AG04449 (cell line): Measurements from ENCODE around the gene OR1N2.

Experiments
- CTCF ChIA-PET: fragments of 350-600 bp; formaldehyde crosslinking; extraction: SDS; loops from one replicate; lab custom pipeline; 2021; ENCODE audit warnings: antibody characterized with exemption; lab: Yijun Ruan, JAX
- POLR2A ChIA-PET: fragments of 400-600, 350-600 bp; formaldehyde crosslinking; extraction: SDS; loops from one replicate; lab custom pipeline; 2020; ENCODE audit warnings: antibody characterized with exemption, inconsistent platforms; lab: Yijun Ruan, JAX
- DNase-seq: peaks from one replicate; pipeline ENCODE4 v3.0.0-alpha.2; 2010; ENCODE audit warnings: low read depth, low spot score
- H3K4me3 ChIP-seq: 2 replicates; pipeline ENCODE4 v1.5.1; 2011; ENCODE audit warnings: low read depth, mild to moderate bottlenecking, control low read depth, low read length
- TF ChIP-seq, protein P1 (sequence below): IDR thresholded peaks from one replicate; pipeline ENCODE4 v1.5.1; 2011; ENCODE audit warnings: mild to moderate bottlenecking, moderate library complexity, low read length, control low read depth, inconsistent platforms; ENCODE audit not compliant: insufficient read depth; ENCODE audit errors: missing control alignments

OR1N2 gene, protein sequence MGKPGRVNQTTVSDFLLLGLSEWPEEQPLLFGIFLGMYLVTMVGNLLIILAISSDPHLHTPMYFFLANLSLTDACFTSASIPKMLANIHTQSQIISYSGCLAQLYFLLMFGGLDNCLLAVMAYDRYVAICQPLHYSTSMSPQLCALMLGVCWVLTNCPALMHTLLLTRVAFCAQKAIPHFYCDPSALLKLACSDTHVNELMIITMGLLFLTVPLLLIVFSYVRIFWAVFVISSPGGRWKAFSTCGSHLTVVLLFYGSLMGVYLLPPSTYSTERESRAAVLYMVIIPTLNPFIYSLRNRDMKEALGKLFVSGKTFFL

DNA sequence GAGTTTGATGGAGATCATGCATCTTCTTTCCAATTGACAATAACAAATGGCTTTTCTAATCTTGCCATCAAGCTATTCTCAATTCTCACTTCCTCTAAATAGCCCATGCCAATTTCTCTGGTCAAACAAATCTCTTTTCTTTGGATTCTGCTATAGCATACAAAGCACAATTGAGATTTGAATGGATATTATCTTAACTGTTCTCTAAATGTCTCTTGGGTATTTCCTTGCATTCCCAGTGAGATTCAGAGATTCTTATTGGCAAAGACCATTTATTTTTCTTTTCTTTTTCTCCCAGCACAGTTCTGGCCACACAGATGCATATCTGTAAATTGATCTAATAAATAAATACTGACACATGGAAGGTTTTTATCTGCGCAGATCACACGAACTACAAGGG, at the start of gene OR1N2:
OR1N2 (plus strand) TSS at position 301 of the 400 bp plus-strand sequence. CDS start 100 bp downstream, outside the sequence.
- TF ChIP-seq, protein P1, sequence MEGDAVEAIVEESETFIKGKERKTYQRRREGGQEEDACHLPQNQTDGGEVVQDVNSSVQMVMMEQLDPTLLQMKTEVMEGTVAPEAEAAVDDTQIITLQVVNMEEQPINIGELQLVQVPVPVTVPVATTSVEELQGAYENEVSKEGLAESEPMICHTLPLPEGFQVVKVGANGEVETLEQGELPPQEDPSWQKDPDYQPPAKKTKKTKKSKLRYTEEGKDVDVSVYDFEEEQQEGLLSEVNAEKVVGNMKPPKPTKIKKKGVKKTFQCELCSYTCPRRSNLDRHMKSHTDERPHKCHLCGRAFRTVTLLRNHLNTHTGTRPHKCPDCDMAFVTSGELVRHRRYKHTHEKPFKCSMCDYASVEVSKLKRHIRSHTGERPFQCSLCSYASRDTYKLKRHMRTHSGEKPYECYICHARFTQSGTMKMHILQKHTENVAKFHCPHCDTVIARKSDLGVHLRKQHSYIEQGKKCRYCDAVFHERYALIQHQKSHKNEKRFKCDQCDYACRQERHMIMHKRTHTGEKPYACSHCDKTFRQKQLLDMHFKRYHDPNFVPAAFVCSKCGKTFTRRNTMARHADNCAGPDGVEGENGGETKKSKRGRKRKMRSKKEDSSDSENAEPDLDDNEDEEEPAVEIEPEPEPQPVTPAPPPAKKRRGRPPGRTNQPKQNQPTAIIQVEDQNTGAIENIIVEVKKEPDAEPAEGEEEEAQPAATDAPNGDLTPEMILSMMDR, result no peak
- POLR2A ChIA-PET, result no interaction called here
- no peak for DNase-seq
- H3K4me3 ChIP-seq, result no peak within 1 kb of the TSS
- CTCF ChIA-PET, result no interaction called here

DNA sequence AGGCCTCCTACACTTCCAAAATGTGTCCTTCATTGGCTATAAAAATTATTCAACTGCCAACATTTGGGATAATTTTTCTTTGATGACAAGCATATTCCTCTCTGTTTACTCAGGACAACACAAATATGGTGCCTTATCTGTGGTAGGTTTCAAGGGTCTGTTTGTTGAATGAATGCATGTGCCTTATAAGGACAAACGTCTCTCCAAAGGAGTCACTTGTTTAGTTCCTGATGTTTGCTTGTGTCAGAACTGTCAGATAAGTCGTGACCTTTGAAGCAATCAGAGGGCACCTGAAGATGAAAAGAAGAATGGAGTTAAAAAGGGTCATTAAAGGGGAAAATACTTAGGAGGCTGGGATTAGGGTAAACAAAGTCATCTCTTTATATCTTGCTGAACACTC, 45.9 kb upstream of the OR1N2 start:
- POLR2A ChIA-PET, result no interaction called here

DNA sequence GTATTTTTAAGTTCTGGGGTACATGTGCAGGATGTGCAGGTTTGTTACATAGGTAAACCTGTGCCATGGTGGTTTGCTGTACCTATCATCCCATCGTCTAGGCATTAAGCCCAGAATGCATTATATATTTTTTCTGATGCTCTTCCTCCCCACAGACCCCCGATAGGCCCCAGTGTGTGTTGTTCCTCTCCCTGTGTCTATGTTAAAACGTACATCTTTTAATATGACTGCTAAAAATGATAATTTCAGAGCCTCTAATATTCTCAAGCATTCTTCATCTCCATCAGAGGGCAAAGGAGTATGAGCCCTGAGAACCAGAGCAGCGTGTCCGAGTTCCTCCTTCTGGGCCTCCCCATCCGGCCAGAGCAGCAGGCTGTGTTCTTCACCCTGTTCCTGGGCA, 42.4 kb upstream of the OR1N2 start, which contains the start of gene OR1J2:
OR1J2 (plus strand) TSS at position 301 of the 400 bp plus-strand sequence; CDS start at position 301, 0 bp downstream.
- CTCF ChIA-PET, result interaction anchor here (1.0 kb wide), 1 partner anchor 10 kb away, joined by 3 read pairs; no protein-coding TSS in a partner anchor
- TF ChIP-seq, protein P1, result no peak
- POLR2A ChIA-PET, result no interaction called here
- H3K4me3 ChIP-seq, result no peak within 1 kb of the TSS
- DNase-seq, result no peak

More for the DNA sequence above, 45.9 kb upstream of the OR1N2 start:
- CTCF ChIA-PET, result no interaction called here
- DNase-seq, result no peak
- TF ChIP-seq, protein P1, result no peak
- H3K4me3 ChIP-seq, result no peak overlapping the region

DNA sequence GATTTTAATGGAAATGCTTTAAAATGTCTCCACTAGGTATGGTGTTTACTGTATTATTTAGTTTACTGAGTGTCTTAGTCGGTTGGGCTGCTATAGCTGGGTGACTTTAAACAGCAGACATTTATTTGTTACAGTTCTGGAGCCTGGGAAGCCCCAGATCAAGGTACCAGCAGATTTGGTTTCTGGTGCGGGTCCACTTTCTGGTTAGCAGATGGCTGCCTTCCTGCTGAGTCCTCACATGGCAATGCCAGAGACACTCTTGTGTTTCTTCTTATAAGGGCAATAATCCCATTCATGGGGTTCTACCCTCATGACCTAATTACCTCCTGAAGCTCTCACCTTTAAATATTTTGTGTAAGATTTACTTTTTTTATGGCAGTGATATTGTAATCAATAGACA, 34.7 kb upstream of the OR1N2 start:
- POLR2A ChIA-PET, result no interaction called here
- TF ChIP-seq, protein P1, result no peak
- no peak overlapping the region for H3K4me3 ChIP-seq
- CTCF ChIA-PET, result no interaction called here
- DNase-seq, result no peak

DNA sequence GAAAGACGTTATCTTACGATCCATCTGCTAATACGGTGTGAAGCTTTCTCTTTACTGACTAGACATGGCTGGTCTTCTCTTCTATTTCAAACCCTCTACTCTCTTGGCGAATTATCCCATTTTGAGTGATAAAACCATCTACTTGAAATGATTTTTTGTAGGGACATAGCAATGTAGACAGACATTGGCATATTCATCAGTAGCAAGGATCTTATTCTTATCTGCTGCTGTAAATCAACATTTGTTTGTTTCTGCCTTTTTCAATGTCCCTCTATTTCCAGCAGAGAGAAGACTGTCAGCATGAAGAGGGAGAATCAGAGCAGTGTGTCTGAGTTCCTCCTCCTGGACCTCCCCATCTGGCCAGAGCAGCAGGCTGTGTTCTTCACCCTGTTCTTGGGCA, 34.1 kb upstream of the OR1N2 start, which contains the start of gene OR1J4:
OR1J4 (plus strand) TSS at position 301 of the 400 bp plus-strand sequence; CDS start at position 301, 0 bp downstream.
- H3K4me3 ChIP-seq, result no peak within 1 kb of the TSS
- ChIA-PET POLR2A (no interaction called here), CTCF (no interaction called here)
- DNase-seq, result no peak
- TF ChIP-seq, protein P1, result no peak

DNA sequence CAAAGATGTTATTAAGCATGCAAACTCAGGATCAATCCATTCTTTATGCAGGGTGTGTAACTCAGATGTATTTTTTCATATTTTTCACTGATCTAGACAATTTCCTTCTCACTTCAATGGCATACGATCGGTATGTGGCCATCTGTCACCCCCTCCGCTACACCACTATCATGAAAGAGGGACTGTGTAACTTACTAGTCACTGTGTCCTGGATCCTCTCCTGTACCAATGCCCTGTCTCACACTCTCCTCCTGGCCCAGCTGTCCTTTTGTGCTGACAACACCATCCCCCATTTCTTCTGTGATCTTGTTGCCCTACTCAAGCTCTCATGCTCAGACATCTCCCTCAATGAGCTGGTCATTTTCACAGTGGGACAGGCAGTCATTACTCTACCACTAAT, 33.5 kb upstream of the OR1N2 start:
- no peak overlapping the region for H3K4me3 ChIP-seq
- ChIA-PET CTCF (no interaction called here), POLR2A (no interaction called here)
- DNase-seq, result no peak
- TF ChIP-seq, protein P1, result no peak
